GM12892 (cell line): ENCODE results near the gene GPC5.

Experiments used
- POLR2A ChIP-seq: IDR thresholded peaks from 2 replicates; pipeline ENCODE4 v1.6.1; 2011; ENCODE audit warnings: low read depth, low read length, control low read depth
- POLR2AphosphoS5 ChIP-seq: IDR thresholded peaks from 2 replicates; pipeline ENCODE4 v1.6.1; 2011; ENCODE audit warnings: low read depth, low read length, control low read depth
- TAF1 ChIP-seq: IDR thresholded peaks from 2 replicates; pipeline ENCODE4 v1.6.1; 2011; ENCODE audit warnings: low read depth, mild to moderate bottlenecking, control low read depth, low read length, borderline replicate concordance

GRCh38 chr13:91353494-91353893 is 44.9 kb upstream of the GPC5 start:
- TF ChIP-seq POLR2AphosphoS5 (no peak), POLR2A (no peak), TAF1 (no peak)
